ENCODE measurements around the gene DAP3.
"Not testable (repeated sequence)": the region's sequence is repeated elsewhere in the genome, so short reads cannot be mapped to it uniquely, and the experiment has no call there.

DNA sequence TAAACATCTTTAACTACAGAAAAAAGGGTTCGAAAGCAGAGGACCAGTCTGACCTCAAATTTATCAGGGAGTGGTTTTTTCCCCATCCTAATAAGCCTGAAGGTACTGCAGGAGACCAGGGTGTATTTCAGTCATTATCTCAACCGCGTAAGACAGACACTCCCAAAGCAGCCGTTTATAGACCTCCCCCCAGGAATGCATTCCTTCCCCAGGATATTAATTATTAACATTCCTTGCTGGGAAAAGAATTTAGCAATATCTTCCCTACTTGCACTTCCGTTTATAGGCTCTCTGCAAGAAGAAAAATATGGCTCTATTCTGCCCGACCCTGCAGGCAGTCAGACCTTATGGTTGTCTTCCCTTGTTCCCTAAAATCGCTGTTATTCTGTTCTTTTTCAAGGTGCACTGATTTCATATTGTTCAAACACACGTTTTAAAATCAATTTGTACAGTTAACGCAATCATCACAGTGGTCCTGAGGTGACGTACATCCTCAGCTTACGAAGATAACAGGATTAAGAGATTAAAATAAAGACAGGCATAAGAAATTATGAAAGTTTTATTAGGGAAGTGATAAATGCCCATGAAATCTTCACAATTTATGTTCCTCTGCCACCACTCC is 46.2 kb upstream of the DAP3 start:
- not testable (repeated sequence) for TF ChIP-seq MAX (IDR thresholded peaks at IDR 0.05; ENCODE audit: low read depth); ELF1 (IDR thresholded peaks at IDR 0.05); ZBTB33 (IDR thresholded peaks at IDR 0.05; ENCODE audit: borderline replicate concordance, low read depth); RFX5 (IDR thresholded peaks at IDR 0.05; ENCODE audit: low read length); SIN3A (IDR thresholded peaks at IDR 0.05; ENCODE audit: borderline replicate concordance, low read depth, low read length); EZH2phosphoT487 (IDR thresholded peaks at IDR 0.05; ENCODE audit: borderline replicate concordance, low read depth); RAD21 (IDR thresholded peaks at IDR 0.05; ENCODE audit: low read length); FOSL2 (IDR thresholded peaks at IDR 0.05; ENCODE audit: borderline replicate concordance, low read depth); EP300 (IDR thresholded peaks at IDR 0.05; ENCODE audit: borderline replicate concordance in 1 of 2, low read depth in 1 of 2, low read length in 1 of 2); TAF1 (IDR thresholded peaks at IDR 0.05; ENCODE audit: borderline replicate concordance, low read depth, low read length); SMC3 (IDR thresholded peaks at IDR 0.05; ENCODE audit: low read depth, low read length); NRF1 (IDR thresholded peaks at IDR 0.05; ENCODE audit: low read depth, low read length)
- TF ChIP-seq, protein P1, sequence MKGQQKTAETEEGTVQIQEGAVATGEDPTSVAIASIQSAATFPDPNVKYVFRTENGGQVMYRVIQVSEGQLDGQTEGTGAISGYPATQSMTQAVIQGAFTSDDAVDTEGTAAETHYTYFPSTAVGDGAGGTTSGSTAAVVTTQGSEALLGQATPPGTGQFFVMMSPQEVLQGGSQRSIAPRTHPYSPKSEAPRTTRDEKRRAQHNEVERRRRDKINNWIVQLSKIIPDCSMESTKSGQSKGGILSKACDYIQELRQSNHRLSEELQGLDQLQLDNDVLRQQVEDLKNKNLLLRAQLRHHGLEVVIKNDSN (IDR thresholded peaks at IDR 0.05; ENCODE audit: borderline replicate concordance, low read depth) = not testable (repeated sequence)
- TF ChIP-seq, protein P2, sequence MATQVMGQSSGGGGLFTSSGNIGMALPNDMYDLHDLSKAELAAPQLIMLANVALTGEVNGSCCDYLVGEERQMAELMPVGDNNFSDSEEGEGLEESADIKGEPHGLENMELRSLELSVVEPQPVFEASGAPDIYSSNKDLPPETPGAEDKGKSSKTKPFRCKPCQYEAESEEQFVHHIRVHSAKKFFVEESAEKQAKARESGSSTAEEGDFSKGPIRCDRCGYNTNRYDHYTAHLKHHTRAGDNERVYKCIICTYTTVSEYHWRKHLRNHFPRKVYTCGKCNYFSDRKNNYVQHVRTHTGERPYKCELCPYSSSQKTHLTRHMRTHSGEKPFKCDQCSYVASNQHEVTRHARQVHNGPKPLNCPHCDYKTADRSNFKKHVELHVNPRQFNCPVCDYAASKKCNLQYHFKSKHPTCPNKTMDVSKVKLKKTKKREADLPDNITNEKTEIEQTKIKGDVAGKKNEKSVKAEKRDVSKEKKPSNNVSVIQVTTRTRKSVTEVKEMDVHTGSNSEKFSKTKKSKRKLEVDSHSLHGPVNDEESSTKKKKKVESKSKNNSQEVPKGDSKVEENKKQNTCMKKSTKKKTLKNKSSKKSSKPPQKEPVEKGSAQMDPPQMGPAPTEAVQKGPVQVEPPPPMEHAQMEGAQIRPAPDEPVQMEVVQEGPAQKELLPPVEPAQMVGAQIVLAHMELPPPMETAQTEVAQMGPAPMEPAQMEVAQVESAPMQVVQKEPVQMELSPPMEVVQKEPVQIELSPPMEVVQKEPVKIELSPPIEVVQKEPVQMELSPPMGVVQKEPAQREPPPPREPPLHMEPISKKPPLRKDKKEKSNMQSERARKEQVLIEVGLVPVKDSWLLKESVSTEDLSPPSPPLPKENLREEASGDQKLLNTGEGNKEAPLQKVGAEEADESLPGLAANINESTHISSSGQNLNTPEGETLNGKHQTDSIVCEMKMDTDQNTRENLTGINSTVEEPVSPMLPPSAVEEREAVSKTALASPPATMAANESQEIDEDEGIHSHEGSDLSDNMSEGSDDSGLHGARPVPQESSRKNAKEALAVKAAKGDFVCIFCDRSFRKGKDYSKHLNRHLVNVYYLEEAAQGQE (IDR thresholded peaks at IDR 0.05; ENCODE audit: low read depth, low read length) = not testable (repeated sequence)
